ENCODE data around the gene RUNX3. TPM values are rescaled to one million over a fixed set of nuclear protein-coding genes. Genes with fewer than 3 reads are reported as not detected.

Gene RUNX3
- total RNA-seq, 1 experiment from 2014 or later = 1.5 TPM

GRCh38 chr1:24949331-24949881 lies 19.3 kb upstream of the RUNX3 start (continued):
- no peak for TF ChIP-seq NFE2L1 (CRISPR knock-in tag; IDR thresholded peaks at IDR 0.05)
- TF ChIP-seq AR (CRISPR knock-in tag; IDR thresholded peaks at IDR 0.05) = no peak
- TF ChIP-seq NFATC4 (CRISPR knock-in tag; IDR thresholded peaks at IDR 0.05) = no peak
- no peak for TF ChIP-seq ZNF263 (CRISPR knock-in tag; IDR thresholded peaks at IDR 0.05; ENCODE audit: low read depth)
- TF ChIP-seq ATF6 (CRISPR knock-in tag; IDR thresholded peaks at IDR 0.05) = no peak

- ChIA-PET CTCF (interaction anchor here (0.6 to 1.5 kb wide), 5 partner anchors 11 to 151 kb away, joined by 3 to 4 read pairs (median 3); no protein-coding TSS in a partner anchor), POLR2A (no interaction called here)
- Mint-ChIP-seq H3K27ac (no peak overlapping the region), H3K4me3 (no peak overlapping the region), H3K4me1 (peaks cover 35% of the 10 kb centered on the region), H3K9me3 (no peaks in the 10 kb centered on the region), H3K27me3 (ENCODE audit: low read depth) (no peaks in the 10 kb centered on the region), H3K36me3 (no peaks in the 10 kb centered on the region)
- ATAC-seq = no peak
- DNase-seq (ENCODE audit: low spot score) = no peak
- TF ChIP-seq ETV6 (CRISPR knock-in tag; IDR thresholded peaks at IDR 0.05) = no peak
- no peak for TF ChIP-seq FOXP1 (CRISPR knock-in tag; IDR thresholded peaks at IDR 0.05; ENCODE audit: borderline replicate concordance)
- TF ChIP-seq HMGXB4 (CRISPR knock-in tag; IDR thresholded peaks at IDR 0.05) = no peak
- TF ChIP-seq ATF2 (CRISPR knock-in tag; IDR thresholded peaks at IDR 0.05; ENCODE audit: borderline replicate concordance, low read depth) = no peak
- no peak for TF ChIP-seq JUN (CRISPR knock-in tag; IDR thresholded peaks at IDR 0.05)
- no peak for TF ChIP-seq NR1H2 (CRISPR knock-in tag; IDR thresholded peaks at IDR 0.05)
- TF ChIP-seq STAT6 (CRISPR knock-in tag; conservative IDR thresholded peaks at IDR 0.05; ENCODE audit: low read depth) = no peak
- no peak for TF ChIP-seq ZNF219 (CRISPR knock-in tag; IDR thresholded peaks at IDR 0.05; ENCODE audit: borderline replicate concordance)
- TF ChIP-seq ATF6 (CRISPR knock-in tag; IDR thresholded peaks at IDR 0.05) = no peak
- TF ChIP-seq ZNF512 (CRISPR knock-in tag; IDR thresholded peaks at IDR 0.05; ENCODE audit: borderline replicate concordance) = no peak
- no peak for TF ChIP-seq USF1 (CRISPR knock-in tag; IDR thresholded peaks at IDR 0.05)
Measured at GRCh38 chr1:24948079-24948827, 18.2 kb upstream of the RUNX3 start.

Measured in WTC11 (cell line).